HG03060 (cell line): ENCODE results near the gene TAOK3.
"Not testable (repeated sequence)": the region's sequence is repeated elsewhere in the genome, so short reads cannot be mapped to it uniquely, and the experiment has no call there.

Experiments used
- ATAC-seq: cut with Tn5 transposase; IDR thresholded peaks from one replicate; pipeline ENCODE4 v1.9.1; 2021; ENCODE audit warnings: low read depth, moderate number of reproducible peaks; ENCODE audit not compliant: unreplicated experiment

Gene TAOK3

DNA sequence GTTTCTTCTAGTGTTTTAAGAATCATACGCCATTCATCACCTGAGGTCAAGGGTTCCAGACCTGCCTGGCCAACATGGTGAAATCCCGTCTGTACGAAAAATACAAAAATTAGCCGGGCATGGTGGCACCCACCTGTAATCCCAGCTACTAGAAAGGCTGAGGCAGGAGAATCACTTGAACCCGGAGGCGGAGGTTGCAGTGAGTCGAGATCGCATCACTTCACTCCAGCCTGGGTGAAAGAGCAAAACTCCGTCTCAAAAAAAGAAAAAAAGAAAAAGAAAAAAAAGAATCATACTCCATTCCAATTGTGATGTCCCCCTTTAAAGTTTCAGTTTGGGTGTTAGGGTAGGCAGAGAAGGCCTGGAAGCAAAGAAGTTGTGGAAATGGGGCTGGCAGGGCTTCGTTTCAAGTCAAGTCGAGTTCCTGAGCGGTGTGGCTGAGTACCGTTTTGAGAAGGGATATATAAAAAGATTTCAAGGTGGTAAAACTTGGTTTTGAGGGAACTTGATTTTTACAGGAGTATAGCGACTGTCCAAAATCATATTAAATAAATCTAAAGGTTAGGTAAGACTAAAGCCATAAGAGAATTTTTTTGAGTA lies 1.5 kb upstream of the TAOK3 start:
- no peak for ATAC-seq

DNA sequence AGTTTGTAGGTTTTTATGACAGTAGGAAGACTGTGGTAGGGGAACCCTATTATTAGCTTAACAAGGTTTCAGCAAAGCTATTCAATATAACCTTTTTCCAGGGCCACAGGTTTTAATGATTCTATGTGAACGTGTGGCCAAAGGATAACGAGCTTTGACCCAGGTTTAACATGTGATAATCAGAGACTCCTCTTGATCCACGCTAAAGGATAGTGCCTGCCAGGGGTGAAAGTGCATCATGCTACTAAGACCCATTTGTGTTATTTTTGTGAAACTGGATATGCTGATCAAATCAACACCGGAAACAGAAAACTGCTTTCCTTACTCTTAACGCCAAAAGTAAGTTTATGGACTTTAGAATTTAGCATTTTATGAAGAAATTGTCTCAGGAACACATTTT lies 909 bp upstream of the TAOK3 start:
- no peak for ATAC-seq

DNA sequence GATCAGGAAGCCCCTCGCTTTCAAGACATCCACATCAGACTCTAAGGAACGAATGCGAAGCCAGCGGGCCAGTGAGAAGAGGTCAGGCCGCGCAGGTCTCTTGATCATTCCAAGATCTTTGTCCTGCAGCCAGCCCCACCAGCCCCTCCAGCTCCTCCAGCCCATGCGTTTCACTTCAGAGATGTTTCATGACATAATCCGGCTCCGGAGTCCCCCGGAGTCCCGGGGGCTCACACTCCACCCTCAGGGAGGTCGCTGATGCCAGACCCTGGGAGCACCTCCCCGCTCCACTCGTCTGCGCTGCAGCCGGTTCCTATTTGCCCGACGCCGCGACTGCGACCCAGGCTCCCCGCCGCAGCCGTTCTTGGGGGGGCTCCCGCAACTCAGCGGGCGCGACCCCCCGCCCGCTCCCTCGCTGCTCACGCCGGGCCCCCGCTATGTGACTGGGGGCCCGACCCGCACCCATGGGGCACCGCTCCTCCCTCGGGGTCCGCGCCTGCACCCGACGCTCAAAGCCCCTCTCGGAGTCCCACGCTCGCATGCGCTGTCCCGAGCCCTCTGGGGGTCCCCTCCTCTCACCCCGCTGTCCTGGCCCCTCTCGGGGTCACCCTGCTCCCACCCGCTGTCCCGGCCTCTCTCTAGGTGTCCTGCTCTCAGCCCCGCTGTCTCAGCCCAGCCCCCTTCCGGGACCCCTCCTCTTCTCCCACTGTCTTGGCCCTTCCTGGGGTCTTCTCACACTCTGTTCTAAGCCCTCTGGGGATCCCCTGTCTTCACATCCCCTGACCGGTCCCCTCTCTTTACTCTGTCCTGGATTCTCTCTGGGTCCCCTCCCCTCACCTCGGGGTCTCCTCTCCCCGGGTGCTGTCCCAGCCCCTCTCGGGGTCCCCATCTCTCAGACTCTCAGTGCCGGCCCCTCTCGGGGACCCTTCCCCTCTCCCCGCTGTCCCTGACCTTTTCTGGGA lies 1.1 kb downstream of the TAOK3 start:
- ATAC-seq: no peak

DNA sequence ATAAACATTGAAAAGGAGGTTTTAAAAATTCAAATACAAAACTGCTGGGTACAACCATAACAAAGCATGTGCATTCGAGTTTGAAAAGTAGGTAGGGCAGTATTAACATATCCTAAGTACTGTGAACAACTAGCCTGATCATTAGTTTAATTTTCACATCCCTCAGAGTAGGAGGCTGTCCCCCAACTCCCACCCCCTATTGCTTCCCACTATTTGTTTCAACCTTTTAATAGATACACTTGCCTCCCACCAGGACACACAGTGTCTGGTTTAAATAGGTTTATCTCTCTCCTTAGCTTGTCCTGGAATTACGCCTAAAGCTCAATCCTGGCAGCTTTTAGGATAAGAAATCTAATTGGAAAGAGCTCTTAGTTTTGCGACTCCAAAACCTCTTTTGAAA lies 2.1 kb downstream of the TAOK3 start:
- ATAC-seq: no peak

DNA sequence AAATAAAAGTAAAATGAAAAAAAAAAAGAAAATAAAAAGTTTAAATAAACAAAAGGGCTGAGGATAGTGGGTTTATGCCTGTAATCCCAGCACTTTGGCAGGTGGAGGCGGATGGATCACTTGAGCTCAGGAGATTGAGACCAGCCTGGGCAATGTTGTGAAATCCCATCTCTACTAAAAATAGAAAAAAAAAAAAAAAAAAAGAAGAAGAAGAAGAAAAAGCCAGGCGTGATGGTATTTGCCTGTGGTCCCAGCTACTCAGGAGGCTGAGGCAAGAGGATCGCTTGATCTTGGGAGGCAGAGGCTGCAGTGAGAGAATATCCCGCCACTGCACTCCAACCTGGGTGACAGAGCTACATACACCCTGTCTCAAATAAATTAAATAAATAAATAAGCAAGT lies 3.9 kb downstream of the TAOK3 start:
- ATAC-seq: no peak

DNA sequence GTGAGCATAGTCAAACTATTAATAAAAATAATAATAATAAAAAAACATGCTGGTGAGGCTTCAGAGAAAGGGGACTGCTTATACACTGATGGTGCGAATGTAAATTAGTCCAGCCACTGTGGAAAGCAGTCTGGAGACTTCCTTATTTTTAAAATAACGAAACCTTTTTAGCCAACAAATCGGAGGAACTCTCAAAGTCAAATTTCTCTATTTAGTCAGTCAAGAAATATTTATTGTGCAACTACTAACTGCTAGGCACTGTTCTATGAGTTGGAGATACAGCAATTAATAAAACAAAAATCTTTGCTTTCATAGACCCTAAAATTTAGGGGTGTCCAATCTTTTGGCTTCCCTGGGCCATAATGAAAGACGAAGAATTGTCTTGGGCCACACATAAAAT lies 10.8 kb downstream of the TAOK3 start:
- no peak for ATAC-seq

DNA sequence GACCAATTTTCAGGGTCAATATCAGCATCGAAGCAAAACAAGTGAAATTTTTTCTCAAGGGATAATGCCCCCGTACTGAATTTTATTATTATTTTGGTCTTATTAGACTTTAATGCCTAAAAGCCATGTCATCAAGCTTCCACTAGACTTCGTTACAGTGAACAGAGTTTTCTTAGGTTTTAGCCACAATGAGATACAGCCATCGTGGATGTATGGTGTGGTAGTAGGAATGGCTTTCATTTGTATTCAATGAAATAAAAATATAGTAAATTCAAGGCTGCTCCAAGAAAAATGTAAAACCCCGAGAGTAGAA lies 11.7 kb downstream of the TAOK3 start:
- no peak for ATAC-seq

DNA sequence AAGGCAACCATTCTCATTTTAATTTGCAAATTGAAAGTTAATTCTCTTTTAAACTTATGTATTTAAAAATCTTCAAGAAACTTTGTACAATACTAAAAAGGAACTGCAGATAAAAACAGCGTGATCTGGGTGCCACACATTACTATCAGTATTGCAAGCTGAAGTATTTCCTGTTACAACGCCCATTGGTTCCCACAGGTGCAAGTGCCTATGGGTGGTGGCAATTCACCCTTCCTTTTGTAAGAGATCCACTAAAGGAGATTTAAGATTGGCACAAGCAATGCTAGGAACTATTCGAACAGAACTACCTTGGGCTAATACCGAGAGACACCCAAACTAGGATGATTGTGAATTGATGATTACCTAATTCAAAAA lies 13.2 kb downstream of the TAOK3 start:
- ATAC-seq: no peak

DNA sequence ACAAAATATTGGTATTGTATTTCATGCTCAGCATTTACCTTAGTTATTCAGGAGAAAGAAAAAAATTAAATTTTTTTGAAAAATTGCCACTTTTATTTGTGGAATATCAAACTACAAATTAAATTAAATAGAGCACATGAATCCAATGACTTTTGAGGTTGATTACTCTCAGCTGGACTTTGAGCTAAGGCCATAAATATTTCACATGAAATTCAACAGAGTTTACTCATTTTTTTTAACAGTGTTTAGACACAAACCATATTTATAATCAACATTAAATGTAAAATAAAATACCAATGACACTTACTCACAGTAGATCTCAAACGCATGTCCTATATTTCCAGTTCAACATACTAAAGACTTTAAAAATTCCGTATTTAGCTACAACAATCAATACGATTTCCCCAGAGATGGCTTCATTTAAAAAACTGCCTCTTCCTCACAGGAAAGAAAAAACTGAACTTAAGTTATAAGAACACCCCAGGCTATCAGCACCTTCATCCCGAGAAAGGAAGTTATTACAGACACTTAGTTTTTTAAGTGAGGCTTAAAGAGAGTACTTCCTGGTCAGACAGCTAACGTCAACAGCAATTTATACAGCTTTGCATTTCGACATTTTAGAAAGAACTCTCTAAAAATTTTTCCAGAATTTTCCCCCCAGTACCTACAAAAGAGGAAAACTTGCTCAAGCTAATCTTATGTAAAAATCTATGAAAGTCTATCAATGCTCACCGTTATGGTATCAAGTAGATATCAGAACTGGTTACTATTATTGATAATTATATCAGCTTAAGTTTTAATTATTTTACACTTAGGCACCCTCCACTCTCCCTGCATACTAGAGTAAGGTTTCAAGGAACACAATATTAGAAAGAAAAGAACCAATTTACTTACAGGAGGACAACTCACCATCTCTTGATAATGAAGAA lies 13.8 kb downstream of the TAOK3 start:
- no peak for ATAC-seq

DNA sequence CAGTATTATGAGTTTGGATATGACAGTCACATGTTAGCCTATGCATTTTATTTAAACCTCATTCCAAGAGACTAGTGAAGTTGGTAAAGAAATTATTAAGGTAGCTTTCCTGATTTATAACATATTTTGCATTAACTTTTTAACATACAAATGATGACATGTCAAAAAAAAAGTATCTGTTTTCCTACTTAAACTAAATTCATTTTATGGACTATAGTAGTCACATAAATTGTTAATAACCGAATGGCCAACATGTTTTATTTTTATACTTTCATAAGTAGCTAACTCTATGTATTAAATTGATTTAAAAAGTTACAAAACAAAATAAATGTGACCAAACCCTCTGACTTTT lies 14.7 kb downstream of the TAOK3 start:
- ATAC-seq: no peak

DNA sequence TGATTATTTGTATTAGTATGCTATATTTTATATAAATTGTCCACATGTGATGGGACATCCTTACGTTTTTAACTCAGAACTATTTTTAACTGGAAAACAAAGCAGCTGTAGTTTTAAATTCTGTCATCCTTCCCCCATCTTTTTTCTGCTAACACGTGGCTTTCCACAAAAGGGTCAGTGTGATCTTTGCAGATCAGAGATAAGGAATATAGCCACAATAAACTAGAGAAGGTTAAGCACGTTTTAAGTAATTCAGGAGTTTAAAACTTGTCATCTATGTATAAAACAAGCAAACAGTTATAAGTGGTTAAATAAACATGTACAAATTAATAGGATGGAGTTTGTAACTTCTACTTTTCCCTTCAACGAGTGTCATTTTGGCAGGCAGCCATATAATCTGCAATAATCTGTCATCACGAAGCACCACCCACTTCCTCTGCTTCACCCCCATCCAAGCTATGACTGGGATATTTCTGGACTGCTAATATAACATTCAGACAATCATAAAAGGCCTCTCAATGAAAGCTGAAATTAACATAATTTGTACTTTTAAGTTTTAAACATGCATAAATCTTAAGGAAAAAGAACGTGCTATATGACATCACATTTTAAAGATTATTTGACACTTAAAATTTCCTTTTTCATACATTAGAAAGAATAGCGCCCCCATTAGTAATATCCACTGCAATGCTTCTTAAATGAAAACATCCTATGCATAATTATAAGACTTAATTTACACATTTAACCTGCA lies 15.3 kb downstream of the TAOK3 start:
- ATAC-seq: peak; percentile 44

DNA sequence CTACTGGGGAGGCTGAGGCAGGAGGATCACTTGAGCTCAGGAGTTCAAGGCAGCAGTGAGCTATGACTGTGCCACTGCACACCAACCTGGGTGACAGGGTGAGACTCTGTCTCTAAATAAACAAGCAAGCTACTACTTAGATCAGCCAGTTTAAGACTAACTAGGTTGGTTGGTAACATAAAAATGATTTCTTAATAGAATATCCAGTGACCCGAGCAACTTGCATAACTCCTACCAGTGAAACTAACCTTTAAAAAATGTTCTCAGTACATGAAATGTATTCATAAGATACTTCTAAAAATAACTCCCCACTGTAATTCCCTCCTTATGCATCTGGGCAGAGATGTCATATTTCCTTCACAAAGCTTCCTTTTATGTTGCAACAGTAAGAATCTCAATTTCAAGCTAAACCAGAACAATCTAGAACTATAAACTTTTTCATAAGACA lies 15.9 kb downstream of the TAOK3 start:
- no peak for ATAC-seq

DNA sequence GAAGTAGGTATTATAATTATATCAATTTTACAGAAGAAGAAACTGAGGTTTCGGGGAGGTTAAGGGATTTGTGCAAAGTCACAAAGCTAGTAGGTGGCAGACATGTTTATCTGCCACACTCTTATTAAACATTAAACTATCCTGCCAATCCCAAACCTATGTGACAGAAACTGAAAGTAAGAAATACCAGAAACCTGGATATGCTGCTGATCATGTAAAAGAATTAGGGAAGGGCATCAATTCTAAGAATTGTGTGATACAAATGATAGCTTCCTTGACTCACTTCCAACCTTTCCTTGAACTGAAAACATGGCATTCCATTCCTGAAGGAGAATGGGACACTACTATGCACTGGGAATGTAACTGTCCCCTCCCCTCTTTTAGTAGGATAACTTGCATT lies 16.9 kb downstream of the TAOK3 start:
- ATAC-seq: no peak

DNA sequence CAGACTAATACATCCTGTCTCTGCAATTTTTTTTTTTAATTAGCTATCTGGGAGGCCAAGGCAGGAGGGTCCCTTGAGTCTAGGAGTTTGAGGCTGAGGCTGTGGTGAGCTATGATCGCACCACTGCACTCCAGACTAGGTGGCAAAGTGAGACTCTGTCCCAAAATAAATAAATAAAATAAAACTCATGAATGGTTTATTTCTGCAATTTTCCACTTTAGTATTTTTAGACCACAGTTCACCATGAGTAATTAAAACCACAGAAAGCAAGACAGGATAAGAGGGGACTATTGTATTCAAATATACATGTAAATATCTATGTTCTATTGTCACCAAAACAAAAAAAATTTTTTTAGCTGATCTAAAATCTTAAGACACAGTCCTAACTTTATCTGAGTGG lies 17.8 kb downstream of the TAOK3 start:
- ATAC-seq: no peak

DNA sequence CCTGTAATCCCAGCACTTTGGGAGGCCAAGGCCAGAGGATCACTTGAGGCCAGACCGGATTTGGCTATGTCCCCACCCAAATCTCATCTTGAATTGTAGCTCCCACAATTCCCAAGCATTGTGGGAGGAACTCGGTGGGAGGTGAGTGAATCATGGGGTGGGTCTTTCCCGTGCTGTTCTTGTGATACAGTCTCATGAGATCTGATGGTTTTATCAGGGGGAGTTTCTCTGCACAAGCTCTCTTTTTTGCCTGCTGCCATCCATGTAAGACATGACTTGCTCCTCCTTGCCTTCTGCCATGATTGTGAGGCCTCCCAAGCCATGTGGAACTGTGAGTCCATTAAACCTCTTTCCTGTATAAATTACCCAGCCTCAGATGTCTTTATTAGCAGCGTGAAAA lies 18.2 kb downstream of the TAOK3 start:
- not testable (repeated sequence) for ATAC-seq

DNA sequence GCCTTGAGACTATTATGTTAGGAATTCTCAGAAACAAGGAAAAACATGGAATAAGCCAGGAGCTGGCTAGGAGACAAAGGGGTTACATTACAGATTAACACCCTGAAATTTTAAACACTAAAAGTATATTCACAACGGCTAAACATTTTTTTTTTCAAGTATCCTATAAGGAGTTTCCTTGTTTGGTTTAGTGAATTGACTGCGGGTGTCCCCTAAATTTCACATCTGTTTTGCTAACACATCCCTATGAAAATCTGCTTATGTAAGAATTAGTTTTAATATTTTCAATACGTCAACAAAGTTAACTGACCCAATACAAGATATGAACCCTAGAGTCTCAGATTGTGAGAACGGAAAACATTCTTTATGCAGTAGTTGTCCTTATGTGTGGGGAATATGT lies 19.0 kb downstream of the TAOK3 start:
- ATAC-seq: no peak

DNA sequence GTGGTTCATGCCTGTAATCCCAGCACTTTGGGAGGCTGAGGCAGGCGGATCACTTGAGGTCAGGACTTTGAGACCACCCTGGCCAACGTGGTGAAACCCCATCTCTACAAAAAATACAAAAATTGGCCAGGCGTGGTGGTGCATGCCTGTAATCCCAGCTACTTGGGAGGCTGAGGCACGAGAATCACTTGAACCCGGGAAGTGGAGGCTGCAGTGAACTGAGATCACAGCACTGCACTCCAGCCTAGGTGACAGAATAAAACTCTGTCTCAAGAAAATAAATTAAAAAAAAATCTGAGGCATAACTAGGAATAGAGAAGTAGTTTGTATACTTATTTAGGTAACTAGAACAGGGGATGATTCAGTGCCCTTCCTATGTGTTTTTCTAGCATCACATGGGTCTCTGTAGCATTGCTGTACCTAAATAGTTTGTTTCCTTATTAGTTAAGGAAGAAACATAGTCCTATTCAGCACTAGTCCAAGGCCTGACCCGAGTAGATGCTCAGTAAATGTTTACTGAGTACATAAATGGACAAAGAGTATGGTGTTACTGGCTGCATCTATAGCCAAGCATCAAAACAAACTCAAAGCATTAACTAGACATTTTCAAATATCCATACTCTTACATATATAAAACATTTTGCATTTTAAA lies 21.7 kb downstream of the TAOK3 start:
- no peak for ATAC-seq

DNA sequence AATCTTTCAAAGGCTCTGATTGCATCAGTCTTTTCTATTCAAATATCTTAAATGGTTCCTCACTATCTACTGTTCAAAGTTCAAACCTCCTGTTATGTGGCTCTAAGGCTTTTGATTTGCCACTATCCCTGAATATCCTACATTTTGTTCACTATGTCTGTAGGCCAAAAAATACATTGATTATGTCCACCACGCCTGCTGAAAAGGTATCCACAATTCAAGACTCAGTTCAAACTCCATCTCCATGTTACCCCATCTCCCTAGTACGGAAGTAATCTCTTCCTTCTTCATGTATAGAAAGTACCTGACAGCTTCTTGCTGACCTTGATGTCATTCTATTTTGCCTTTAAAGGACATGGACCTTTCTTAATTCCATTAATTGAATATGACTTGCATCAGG lies 24.8 kb downstream of the TAOK3 start:
- no peak for ATAC-seq

DNA sequence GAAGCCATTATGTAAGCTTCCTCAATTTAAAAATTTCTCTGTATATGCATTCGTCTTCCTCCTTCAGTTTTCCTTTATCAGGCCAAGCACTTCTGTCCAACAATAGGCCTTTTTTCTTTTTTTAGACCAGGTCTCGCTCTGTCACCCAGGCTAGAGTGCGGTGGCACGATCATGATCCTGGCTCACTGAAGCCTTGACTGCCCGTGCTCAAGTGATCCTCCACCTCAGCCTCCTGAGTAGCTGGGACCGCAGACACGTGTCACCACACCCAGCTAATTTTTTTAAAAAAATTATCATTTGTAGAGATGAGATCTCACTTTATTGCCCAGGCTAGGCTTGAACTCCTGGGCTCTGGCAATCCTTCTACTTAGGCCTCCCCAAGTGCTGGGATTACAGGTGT lies 25.8 kb downstream of the TAOK3 start:
- ATAC-seq: peak; percentile 83

DNA sequence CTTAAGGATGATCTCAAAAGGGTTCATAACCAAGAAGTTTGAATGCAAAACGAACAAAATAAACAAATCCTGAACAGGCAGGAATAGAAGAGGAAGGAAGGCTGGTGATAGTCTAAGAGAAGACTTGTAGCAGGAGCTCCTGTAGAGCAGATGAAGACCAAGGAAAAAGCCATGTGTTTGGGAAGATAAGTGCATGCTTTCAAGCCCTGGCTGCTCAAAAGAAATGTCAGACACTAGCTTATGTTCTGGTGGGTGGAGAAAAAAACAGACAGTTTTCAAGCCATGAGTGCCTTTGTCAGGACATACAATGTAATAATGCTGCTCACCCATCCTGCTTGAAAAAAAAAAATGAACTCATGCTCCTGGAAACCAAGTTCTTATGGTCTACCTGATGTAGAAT lies 27.4 kb downstream of the TAOK3 start:
- ATAC-seq: no peak
